Stimulated activated CD8-positive, alpha-beta memory T cell treated with anti-CD3 and anti-CD28 coated beads, Interleukin-2, amount 100 ng/mL, for 48 hours (primary cell): ENCODE data around the gene CCL25.
"Not testable (repeated sequence)": the region's sequence is repeated elsewhere in the genome, so short reads cannot be mapped to it uniquely, and the experiment has no call there.

Experiments used
- DNase-seq, 2 donors: peaks; one replicate each; pipeline ENCODE4 v3.0.0-alpha.2; 2020; ENCODE audit warnings: low read depth in 2 of 2

The CCL25 gene

GRCh38 chr19:8052464-8052859 lies at the start of gene CCL25:
TSS of gene CCL25 (plus strand) at chr19:8052760. CDS start at chr19:8053050, 290 bp downstream.
- no peak for DNase-seq

- DNase-seq, result no peak
Observed at GRCh38 chr19:8004001-8004400, 48.6 kb upstream of the CCL25 start.

- peak in 1 of 2 donors; percentile 24 for DNase-seq
Observed at GRCh38 chr19:8004723-8005513, 47.6 kb upstream of the CCL25 start.

GRCh38 chr19:8005534-8006256 lies 46.9 kb upstream of the CCL25 start, which contains the start of gene ELAVL1:
TSS of gene ELAVL1 (minus strand) at chr19:8005641. CDS start at chr19:7991815, 13,826 bp downstream.
- DNase-seq, result peak; percentile 83 to 91

- no peak for DNase-seq
Observed at GRCh38 chr19:8017808-8018207, 34.8 kb upstream of the CCL25 start.

- DNase-seq, result no peak
Observed at GRCh38 chr19:8020681-8021080, 31.9 kb upstream of the CCL25 start.

GRCh38 chr19:8021374-8021773 lies 31.2 kb upstream of the CCL25 start:
- DNase-seq, result no peak

GRCh38 chr19:8022275-8022674 lies 30.3 kb upstream of the CCL25 start:
- no peak for DNase-seq

GRCh38 chr19:8023371-8023770 lies 29.2 kb upstream of the CCL25 start:
- no peak for DNase-seq

GRCh38 chr19:8024256-8024655 lies 28.3 kb upstream of the CCL25 start:
- not testable (repeated sequence) for DNase-seq

GRCh38 chr19:8025316-8025715 lies 27.2 kb upstream of the CCL25 start:
- DNase-seq, result no peak

GRCh38 chr19:8028951-8029491 lies 23.5 kb upstream of the CCL25 start:
- no peak for DNase-seq

- no peak for DNase-seq
Observed at GRCh38 chr19:8030960-8031359, 21.6 kb upstream of the CCL25 start.

GRCh38 chr19:8033287-8034177 lies 19.0 kb upstream of the CCL25 start:
- DNase-seq, result not testable (repeated sequence)

- no peak for DNase-seq
Observed at GRCh38 chr19:8034178-8034525, 18.4 kb upstream of the CCL25 start.

- DNase-seq, result no peak
Observed at GRCh38 chr19:8036434-8037099, 16.0 kb upstream of the CCL25 start.

GRCh38 chr19:8038815-8039214 lies 13.7 kb upstream of the CCL25 start:
- DNase-seq, result no peak

- DNase-seq, result no peak
Observed at GRCh38 chr19:8039231-8039630, 13.3 kb upstream of the CCL25 start.

GRCh38 chr19:8041531-8041931 lies 11.0 kb upstream of the CCL25 start:
- no peak for DNase-seq

- no peak for DNase-seq
Observed at GRCh38 chr19:8042900-8043299, 9.7 kb upstream of the CCL25 start.

GRCh38 chr19:8044018-8044417 lies 8.5 kb upstream of the CCL25 start:
- DNase-seq, result no peak
